ENCODE results near the gene RAPGEF6.

RAPGEF6 gene

GRCh38 chr5:131394128-131394527 is 240.9 kb downstream of the RAPGEF6 start:
- H4K8ac ChIP-seq (ENCODE audit: low read depth, low read length), result no peak overlapping the region
- no peaks in the 10 kb centered on the region for H3K4me1 ChIP-seq (ENCODE audit: control insufficient read depth in 1 of 2, insufficient read depth in 2 of 2, low read length in 2 of 2)

GRCh38 chr5:131393498-131393968 is 241.5 kb downstream of the RAPGEF6 start:
- H3K18ac ChIP-seq (ENCODE audit: low read length), result no peak overlapping the region
- no peak overlapping the region for H3K27ac ChIP-seq (ENCODE audit: low read depth, low read length)
- H4K12ac ChIP-seq (ENCODE audit: low read depth, low read length), result no peak overlapping the region
- no peaks in the 10 kb centered on the region for H3K27me3 ChIP-seq (ENCODE audit: insufficient read depth, low read length)
- H3K9me3 ChIP-seq (ENCODE audit: insufficient read depth, low read depth, low read length), result no peaks in the 10 kb centered on the region
- H2BK5ac ChIP-seq (ENCODE audit: low read depth, low read length, poor library complexity), result no peak overlapping the region
- WGBS (ENCODE audit: extremely low coverage, insufficient coverage, insufficient read length), result no CpG with 5 or more reads among the region's 5 CpGs
- DNase-seq, result no peak
- H3K4ac ChIP-seq (ENCODE audit: low read depth, low read length), result no peak overlapping the region
- H3K14ac ChIP-seq (ENCODE audit: low read length), result no peak overlapping the region
- no peak overlapping the region for H2BK12ac ChIP-seq (ENCODE audit: low read length)
- no peak overlapping the region for H2BK120ac ChIP-seq (ENCODE audit: insufficient read depth, low read length, poor library complexity)
- no peak overlapping the region for H3K4me3 ChIP-seq (ENCODE audit: low read depth, low read length)
- no peaks in the 10 kb centered on the region for H3K79me2 ChIP-seq (ENCODE audit: control insufficient read depth, insufficient read depth, low read length, poor library complexity)
- no peaks in the 10 kb centered on the region for H3K4me1 ChIP-seq (ENCODE audit: control insufficient read depth in 1 of 2, insufficient read depth in 2 of 2, low read length in 2 of 2)
- H3K4me2 ChIP-seq (ENCODE audit: low read length), result no peak overlapping the region
- no peak overlapping the region for H3K9ac ChIP-seq (ENCODE audit: low read length)
- peaks cover 6 to 9% of the 10 kb centered on the region in 2 experiments for H3K36me3 ChIP-seq (ENCODE audit: control insufficient read depth in 1 of 2, insufficient read depth in 2 of 2, low read length in 2 of 2)
- no peak overlapping the region for H4K8ac ChIP-seq (ENCODE audit: low read depth, low read length)
- H3K79me1 ChIP-seq (ENCODE audit: low read length), result no peaks in the 10 kb centered on the region
- no peak overlapping the region for H4K91ac ChIP-seq (ENCODE audit: low read depth, low read length)
- H2AK5ac ChIP-seq (ENCODE audit: low read length), result no peak overlapping the region
- no peak overlapping the region for H2AFZ ChIP-seq (ENCODE audit: insufficient read depth, low read length, poor library complexity)
- H3K23ac ChIP-seq (ENCODE audit: low read length), result no peak overlapping the region

More at GRCh38 chr5:131394128-131394527, 240.9 kb downstream of the RAPGEF6 start:
- H3K14ac ChIP-seq (ENCODE audit: low read length), result no peak overlapping the region
- no peak overlapping the region for H2BK5ac ChIP-seq (ENCODE audit: low read depth, low read length, poor library complexity)
- no peaks in the 10 kb centered on the region for H3K9me3 ChIP-seq (ENCODE audit: insufficient read depth, low read depth, low read length)
- H3K4me2 ChIP-seq (ENCODE audit: low read length), result no peak overlapping the region
- no peak overlapping the region for H3K27ac ChIP-seq (ENCODE audit: low read depth, low read length)
- no peak overlapping the region for H4K91ac ChIP-seq (ENCODE audit: low read depth, low read length)
- H3K36me3 ChIP-seq (ENCODE audit: control insufficient read depth in 1 of 2, insufficient read depth in 2 of 2, low read length in 2 of 2), result peaks cover 7 to 8% of the 10 kb centered on the region in 2 experiments
- no CpG with 5 or more reads among the region's 4 CpGs for WGBS (ENCODE audit: extremely low coverage, insufficient coverage, insufficient read length)
- H2BK120ac ChIP-seq (ENCODE audit: insufficient read depth, low read length, poor library complexity), result no peak overlapping the region
- H4K12ac ChIP-seq (ENCODE audit: low read depth, low read length), result no peak overlapping the region
- H3K4me3 ChIP-seq (ENCODE audit: low read depth, low read length), result no peak overlapping the region
- no peak for DNase-seq
- no peak overlapping the region for H2AK5ac ChIP-seq (ENCODE audit: low read length)
- no peak overlapping the region for H3K9ac ChIP-seq (ENCODE audit: low read length)
- H3K18ac ChIP-seq (ENCODE audit: low read length), result no peak overlapping the region
- no peak overlapping the region for H3K23ac ChIP-seq (ENCODE audit: low read length)
- H2AFZ ChIP-seq (ENCODE audit: insufficient read depth, low read length, poor library complexity), result no peak overlapping the region
- no peaks in the 10 kb centered on the region for H3K79me1 ChIP-seq (ENCODE audit: low read length)
- no peaks in the 10 kb centered on the region for H3K79me2 ChIP-seq (ENCODE audit: control insufficient read depth, insufficient read depth, low read length, poor library complexity)
- H3K27me3 ChIP-seq (ENCODE audit: insufficient read depth, low read length), result no peaks in the 10 kb centered on the region
- no peak overlapping the region for H2BK12ac ChIP-seq (ENCODE audit: low read length)
- H3K4ac ChIP-seq (ENCODE audit: low read depth, low read length), result no peak overlapping the region

DNA sequence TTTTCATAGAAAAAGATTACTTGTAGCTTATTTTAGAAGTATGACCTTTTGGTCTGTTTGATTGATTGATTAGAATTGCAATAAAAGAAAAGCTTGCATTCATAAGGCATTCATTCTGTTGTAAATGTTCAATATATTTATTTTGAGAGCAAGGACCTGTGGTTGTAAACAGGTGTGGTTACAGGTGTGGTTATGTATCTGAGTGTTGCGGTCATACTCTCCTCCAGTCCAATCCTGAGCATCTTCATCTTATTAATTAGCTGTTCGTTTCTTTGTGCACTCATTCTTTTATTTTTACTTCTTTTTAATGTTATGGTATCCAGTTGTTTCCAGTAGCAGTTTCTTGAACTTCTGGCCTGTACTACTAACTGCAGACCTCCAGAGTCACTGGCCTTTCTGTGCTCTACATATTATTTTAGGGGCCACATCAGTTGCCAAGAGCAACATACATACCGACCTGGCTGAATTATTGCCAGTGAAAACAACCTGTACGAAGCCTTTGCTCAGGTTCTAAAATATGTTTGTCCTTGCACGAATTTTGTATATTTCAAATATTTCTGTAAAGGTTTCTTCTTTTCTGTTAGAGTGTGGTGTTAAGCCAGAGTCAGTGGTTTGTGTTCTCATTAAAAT is 242.4 kb downstream of the RAPGEF6 start:
- no peak overlapping the region for H2BK12ac ChIP-seq (ENCODE audit: low read length)
- no peak overlapping the region for H2AK5ac ChIP-seq (ENCODE audit: low read length)
- H3K4me3 ChIP-seq (ENCODE audit: low read depth, low read length), result no peak overlapping the region
- no peak overlapping the region for H3K23ac ChIP-seq (ENCODE audit: low read length)
- no peaks in the 10 kb centered on the region for H3K4me1 ChIP-seq (ENCODE audit: control insufficient read depth in 1 of 2, insufficient read depth in 2 of 2, low read length in 2 of 2)
- H3K36me3 ChIP-seq (ENCODE audit: control insufficient read depth in 1 of 2, insufficient read depth in 2 of 2, low read length in 2 of 2), result peaks cover 6 to 9% of the 10 kb centered on the region in 2 experiments
- no peak overlapping the region for H3K14ac ChIP-seq (ENCODE audit: low read length)
- no peak overlapping the region for H4K12ac ChIP-seq (ENCODE audit: low read depth, low read length)
- no peak overlapping the region for H3K4ac ChIP-seq (ENCODE audit: low read depth, low read length)
- H4K8ac ChIP-seq (ENCODE audit: low read depth, low read length), result no peak overlapping the region
- H2AFZ ChIP-seq (ENCODE audit: insufficient read depth, low read length, poor library complexity), result no peak overlapping the region
- H4K91ac ChIP-seq (ENCODE audit: low read depth, low read length), result no peak overlapping the region
- H2BK120ac ChIP-seq (ENCODE audit: insufficient read depth, low read length, poor library complexity), result no peak overlapping the region
- H3K4me2 ChIP-seq (ENCODE audit: low read length), result no peak overlapping the region
- H3K27ac ChIP-seq (ENCODE audit: low read depth, low read length), result no peak overlapping the region
- no peak overlapping the region for H3K9ac ChIP-seq (ENCODE audit: low read length)
- H2BK5ac ChIP-seq (ENCODE audit: low read depth, low read length, poor library complexity), result no peak overlapping the region
- no peaks in the 10 kb centered on the region for H3K79me1 ChIP-seq (ENCODE audit: low read length)
- WGBS (ENCODE audit: extremely low coverage, insufficient coverage, insufficient read length), result no CpG with 5 or more reads among the region's 5 CpGs
- H3K79me2 ChIP-seq (ENCODE audit: control insufficient read depth, insufficient read depth, low read length, poor library complexity), result no peaks in the 10 kb centered on the region
- no peaks in the 10 kb centered on the region for H3K27me3 ChIP-seq (ENCODE audit: insufficient read depth, low read length)
- H3K18ac ChIP-seq (ENCODE audit: low read length), result no peak overlapping the region
- no peak for DNase-seq
- H3K9me3 ChIP-seq (ENCODE audit: insufficient read depth, low read depth, low read length), result no peaks in the 10 kb centered on the region

GRCh38 chr5:131389869-131390265 is 245.2 kb downstream of the RAPGEF6 start:
- Histone ChIP-seq H3K79me2 (ENCODE audit: control insufficient read depth, insufficient read depth, low read length, poor library complexity) (no peaks in the 10 kb centered on the region), H2BK120ac (ENCODE audit: insufficient read depth, low read length, poor library complexity) (no peak overlapping the region), H2BK12ac (ENCODE audit: low read length) (no peak overlapping the region), H4K91ac (ENCODE audit: low read depth, low read length) (no peak overlapping the region), H3K79me1 (ENCODE audit: low read length) (no peaks in the 10 kb centered on the region), H2AFZ (ENCODE audit: insufficient read depth, low read length, poor library complexity) (no peak overlapping the region), H3K36me3 (ENCODE audit: control insufficient read depth in 1 of 2, insufficient read depth in 2 of 2, low read length in 2 of 2) (peaks cover 8 to 11% of the 10 kb centered on the region in 2 experiments), H3K4ac (ENCODE audit: low read depth, low read length) (no peak overlapping the region), H3K9me3 (ENCODE audit: insufficient read depth, low read depth, low read length) (no peaks in the 10 kb centered on the region), H3K4me1 (ENCODE audit: control insufficient read depth in 1 of 2, insufficient read depth in 2 of 2, low read length in 2 of 2) (no peaks in the 10 kb centered on the region), H3K9ac (ENCODE audit: low read length) (no peak overlapping the region), H3K4me2 (ENCODE audit: low read length) (no peak overlapping the region), H4K8ac (ENCODE audit: low read depth, low read length) (no peak overlapping the region), H4K12ac (ENCODE audit: low read depth, low read length) (no peak overlapping the region), H3K27me3 (ENCODE audit: insufficient read depth, low read length) (no peaks in the 10 kb centered on the region), H3K18ac (ENCODE audit: low read length) (no peak overlapping the region), H3K27ac (ENCODE audit: low read depth, low read length) (no peak overlapping the region), H3K14ac (ENCODE audit: low read length) (no peak overlapping the region), H3K23ac (ENCODE audit: low read length) (no peak overlapping the region), H2BK5ac (ENCODE audit: low read depth, low read length, poor library complexity) (no peak overlapping the region), H2AK5ac (ENCODE audit: low read length) (no peak overlapping the region), H3K4me3 (ENCODE audit: low read depth, low read length) (no peak overlapping the region)
- DNase-seq, result no peak
- no CpG with 5 or more reads among the region's 1 CpG for WGBS (ENCODE audit: extremely low coverage, insufficient coverage, insufficient read length)
